Naive B cell (primary cell): ENCODE results near the gene CPAMD8. TPM values are rescaled to one million over a fixed set of nuclear protein-coding genes. Genes with fewer than 3 reads are reported as not detected.

ENCODE experiments used
- ATAC-seq, 2 donors: fragments of 150-1000 bp; cut with Tn5 transposase; 2 replicates each; pipeline ENCODE4 v1.10.0; 2021; ENCODE audit warnings: low read depth in 2 of 2, mild to moderate bottlenecking in 2 of 2, moderate library complexity in 2 of 2
- DNase-seq: peaks from one replicate; pipeline ENCODE4 v3.0.0; 2022
- H3K27ac Mint-ChIP-seq, 6 donors: one replicate each; pipeline ENCODE4 v1.8.0; 2020 to 2022; ENCODE audit warnings: mild to moderate bottlenecking in 6 of 6, mixed read lengths in 6 of 6, moderate library complexity in 5 of 6, inconsistent platforms in 2 of 6
- H3K27me3 Mint-ChIP-seq, 3 donors: one replicate each; pipeline ENCODE4 v1.8.0; 2021 to 2022; ENCODE audit warnings: mixed read lengths in 3 of 3, mild to moderate bottlenecking in 1 of 3
- H3K36me3 Mint-ChIP-seq, 2 donors: one replicate each; pipeline ENCODE4 v1.8.0; 2020 to 2022; ENCODE audit warnings: mixed read lengths in 2 of 2, inconsistent platforms in 1 of 2, mild to moderate bottlenecking in 1 of 2
- H3K4me1 Mint-ChIP-seq, 3 donors: one replicate each; pipeline ENCODE4 v1.8.0; 2020 to 2022; ENCODE audit warnings: mixed read lengths in 3 of 3, inconsistent platforms in 1 of 3, mild to moderate bottlenecking in 1 of 3, moderate library complexity in 1 of 3
- H3K4me3 Mint-ChIP-seq, 8 donors: one replicate each; pipeline ENCODE4 v1.8.0; 2020 to 2022; ENCODE audit warnings: mild to moderate bottlenecking in 8 of 8, mixed read lengths in 8 of 8, moderate library complexity in 8 of 8, inconsistent platforms in 2 of 8
- H3K9me3 Mint-ChIP-seq, 7 donors: one replicate each; pipeline ENCODE4 v1.8.0; 2020 to 2022; ENCODE audit warnings: mixed read lengths in 7 of 7, mild to moderate bottlenecking in 5 of 7, inconsistent platforms in 2 of 7, moderate library complexity in 1 of 7
- polyA plus RNA-seq, 6 donors: library from polyadenylated mRNA; unstranded; fragments of 300-500 nt; fragmentation: Illumina TruSeq; gene quantifications; one replicate each; pipeline ENCODE4 v1.2.3, GENCODE V29; 2021; ENCODE audit warnings: low read depth in 6 of 6

Gene CPAMD8
- polyA plus RNA-seq, 6 donors from 2014 or later = 0.12 to 0.65 (median 0.35) TPM; not detected in 2

DNA sequence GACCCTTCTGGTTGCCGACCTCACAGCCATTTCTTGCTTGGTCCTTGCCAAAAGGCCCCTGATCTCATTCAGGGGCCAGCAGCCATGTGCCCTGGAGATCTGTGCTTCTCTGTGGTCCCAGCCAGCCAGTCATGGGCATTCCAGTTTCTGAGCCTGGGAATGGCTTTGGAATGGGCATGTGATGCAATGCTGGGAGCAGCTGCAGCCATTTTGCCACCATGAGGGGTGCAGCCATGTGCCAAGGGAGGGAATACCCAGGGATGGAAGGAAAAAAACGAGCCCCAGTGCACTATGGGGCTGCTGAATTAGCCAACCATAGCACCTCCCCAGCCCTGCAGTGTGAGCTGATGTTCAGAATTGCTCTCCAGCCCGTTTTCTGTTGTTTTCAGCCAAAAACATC, 111.5 kb downstream of the CPAMD8 start:
- peaks cover 14 to 56% (median 46%) of the 10 kb centered on the region in 7 donors for H3K9me3 Mint-ChIP-seq
- ATAC-seq (no peak), DNase-seq (no peak)
- peaks cover 0 to 41% of the 10 kb centered on the region in 2 donors for H3K36me3 Mint-ChIP-seq
- H3K27me3 Mint-ChIP-seq = peaks cover 7 to 30% (median 10%) of the 10 kb centered on the region in 3 donors
- H3K4me3 Mint-ChIP-seq = no peak overlapping the region
- H3K4me1 Mint-ChIP-seq = no peaks in the 10 kb centered on the region
- no peak overlapping the region for H3K27ac Mint-ChIP-seq

DNA sequence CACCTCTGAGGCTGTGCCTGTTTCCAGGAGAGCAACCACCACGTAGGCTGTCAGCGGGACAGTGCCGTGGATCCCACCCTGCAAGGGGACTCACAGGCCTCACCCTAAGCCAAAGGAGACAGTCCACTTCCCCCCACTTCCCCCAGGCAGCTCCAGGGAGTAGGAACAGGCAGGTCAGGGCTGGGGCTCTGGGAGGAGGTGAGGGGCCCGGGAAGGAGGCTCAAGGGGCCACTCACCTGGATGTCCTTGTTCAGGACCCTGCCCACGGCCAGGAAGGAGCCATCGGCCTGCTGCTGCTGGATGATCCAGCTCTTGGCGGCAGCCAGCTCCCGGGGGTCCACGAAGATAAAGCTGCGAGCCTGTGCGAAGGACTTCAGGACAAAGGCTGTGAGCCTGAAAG, 112.2 kb downstream of the CPAMD8 start:
- Mint-ChIP-seq H3K4me1 (no peaks in the 10 kb centered on the region), H3K27ac (no peak overlapping the region), H3K9me3 (peaks cover 14 to 53% (median 42%) of the 10 kb centered on the region in 7 donors), H3K36me3 (peaks cover 0 to 35% of the 10 kb centered on the region in 2 donors), H3K4me3 (no peak overlapping the region), H3K27me3 (peaks cover 7 to 26% (median 10%) of the 10 kb centered on the region in 3 donors)
- DNase-seq = no peak
- ATAC-seq = no peak

DNA sequence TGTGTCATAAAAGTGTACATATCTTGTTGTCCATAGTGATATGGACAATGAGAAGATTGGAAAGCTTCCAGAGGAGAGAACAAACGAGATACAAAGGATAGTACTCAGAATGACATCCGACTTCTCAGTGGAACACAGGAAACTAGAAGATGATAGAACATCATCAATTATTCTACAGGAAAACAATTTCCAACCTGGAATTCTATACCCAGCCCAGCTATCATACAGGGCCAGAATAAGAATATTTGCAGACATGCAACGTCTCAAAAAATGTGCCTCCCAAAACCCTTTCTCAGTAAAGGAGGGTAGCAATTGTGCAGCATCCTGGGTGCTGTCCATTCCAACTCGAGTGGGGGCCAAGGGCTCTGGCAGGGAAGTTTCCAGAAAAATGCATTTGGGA, 113.8 kb downstream of the CPAMD8 start:
- Mint-ChIP-seq H3K27me3 (peaks cover 5 to 26% (median 7%) of the 10 kb centered on the region in 3 donors), H3K36me3 (peaks cover 0 to 35% of the 10 kb centered on the region in 2 donors), H3K27ac (no peak overlapping the region), H3K4me1 (no peaks in the 10 kb centered on the region), H3K4me3 (no peak overlapping the region), H3K9me3 (peaks cover 12 to 49% (median 40%) of the 10 kb centered on the region in 7 donors)
- DNase-seq = no peak
- no peak for ATAC-seq

DNA sequence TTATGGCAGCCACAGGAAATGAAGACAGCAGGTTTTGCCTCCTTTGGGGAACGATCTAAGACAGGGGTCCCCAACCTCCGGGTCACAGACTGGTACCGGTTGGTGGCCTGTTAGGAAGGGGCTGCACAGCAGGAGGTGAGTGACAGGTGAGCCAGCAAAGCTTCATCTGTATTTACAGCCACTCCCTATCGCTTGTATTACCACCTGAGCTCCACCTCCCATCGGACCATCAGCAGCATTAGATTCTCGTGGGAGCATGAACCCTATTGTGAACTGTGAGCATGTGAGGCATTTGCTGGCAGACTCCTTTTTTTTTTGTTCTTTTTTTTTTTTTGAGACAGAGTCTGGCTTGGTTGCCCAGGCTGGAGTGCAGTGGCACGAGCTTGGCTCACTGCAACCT, 115.6 kb downstream of the CPAMD8 start:
- Mint-ChIP-seq H3K36me3 (peaks cover 0 to 28% of the 10 kb centered on the region in 2 donors), H3K27ac (no peak overlapping the region)

DNA sequence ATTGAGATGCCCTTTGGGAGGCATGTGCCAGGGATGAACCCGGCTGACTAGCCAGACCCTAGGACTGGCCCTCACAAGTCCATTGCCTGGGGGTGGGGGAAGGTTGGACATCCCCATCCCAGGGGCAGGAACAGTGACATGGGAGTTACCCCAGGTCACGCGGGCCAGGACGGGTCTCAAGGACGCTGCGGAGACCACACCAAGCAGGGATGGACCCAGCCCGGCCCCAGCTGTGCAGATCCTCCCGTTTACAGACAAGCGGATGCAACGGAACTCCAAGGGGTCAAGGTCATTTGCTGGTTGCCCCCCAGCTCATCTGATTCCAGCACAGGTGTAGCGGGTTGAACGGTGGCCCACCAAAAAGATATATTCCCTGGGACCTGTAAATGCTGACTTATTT, 117.9 kb downstream of the CPAMD8 start:
- Mint-ChIP-seq H3K27me3 (peaks cover 0 to 9% (median 0%) of the 10 kb centered on the region in 3 donors), H3K4me1 (no peaks in the 10 kb centered on the region), H3K36me3 (peaks cover 0 to 18% of the 10 kb centered on the region in 2 donors), H3K9me3 (peaks cover 10 to 30% (median 24%) of the 10 kb centered on the region in 7 donors), H3K4me3 (no peak overlapping the region), H3K27ac (no peak overlapping the region)
- ATAC-seq = no peak
- DNase-seq = no peak

More for the DNA sequence above, 115.6 kb downstream of the CPAMD8 start:
- Mint-ChIP-seq H3K4me3 (no peak overlapping the region), H3K4me1 (no peaks in the 10 kb centered on the region), H3K27me3 (peaks cover 0 to 16% (median 0%) of the 10 kb centered on the region in 3 donors), H3K9me3 (peaks cover 12 to 48% (median 39%) of the 10 kb centered on the region in 7 donors)
- no peak for ATAC-seq
- DNase-seq = no peak

DNA sequence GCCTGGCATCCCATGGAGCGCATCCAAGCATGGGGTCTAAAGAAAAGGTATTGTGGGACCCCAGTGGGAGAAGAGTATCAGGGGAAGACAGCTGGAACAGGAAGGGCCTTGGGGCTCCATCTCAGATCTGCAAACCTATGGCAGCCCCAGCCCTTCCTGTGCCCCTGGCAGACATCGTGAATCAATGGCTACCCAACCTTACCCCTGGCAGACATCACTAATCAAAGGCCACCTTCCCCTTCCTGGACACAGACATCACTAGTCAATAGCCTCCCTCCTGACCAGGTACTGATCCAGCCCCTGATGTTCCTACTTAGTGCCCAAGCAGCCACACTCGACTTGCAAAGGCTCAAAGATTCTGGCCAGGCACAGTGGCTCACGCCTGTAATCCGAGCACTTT, 122.0 kb downstream of the CPAMD8 start:
- ATAC-seq (no peak), DNase-seq (no peak)
- Mint-ChIP-seq H3K36me3 (no peaks in the 10 kb centered on the region), H3K27me3 (no peaks in the 10 kb centered on the region), H3K4me1 (peaks cover 5 to 10% (median 5%) of the 10 kb centered on the region in 3 donors), H3K9me3 (no peaks in the 10 kb centered on the region), H3K27ac (no peak overlapping the region), H3K4me3 (no peak overlapping the region)

DNA sequence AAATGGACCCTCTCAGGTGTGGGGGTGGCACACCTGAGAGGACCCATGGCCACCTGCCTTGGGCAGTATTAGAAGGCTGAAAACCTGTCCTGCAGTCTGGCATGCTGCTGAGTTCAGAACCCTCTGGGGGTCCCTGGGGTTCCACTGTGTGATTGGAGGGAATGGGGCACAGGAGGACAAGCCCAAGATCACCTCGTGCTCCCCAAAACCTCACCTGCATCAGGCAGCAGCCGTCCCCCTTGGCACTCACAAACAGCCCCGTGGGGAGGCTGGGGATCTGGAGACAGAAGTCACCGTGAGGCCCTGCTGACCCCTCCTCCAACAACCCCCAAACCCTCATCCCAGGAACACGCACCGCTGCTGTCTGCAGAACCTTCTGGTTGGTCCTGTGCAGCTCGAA, 123.3 kb downstream of the CPAMD8 start:
- DNase-seq (no peak), ATAC-seq (no peak)
- H3K36me3 Mint-ChIP-seq = no peaks in the 10 kb centered on the region
- H3K27ac Mint-ChIP-seq = no peak overlapping the region
- peaks cover 0 to 5% (median 3%) of the 10 kb centered on the region in 3 donors for H3K27me3 Mint-ChIP-seq
- H3K9me3 Mint-ChIP-seq = no peaks in the 10 kb centered on the region
- peaks cover 10 to 18% (median 17%) of the 10 kb centered on the region in 3 donors for H3K4me1 Mint-ChIP-seq
- no peak overlapping the region for H3K4me3 Mint-ChIP-seq

DNA sequence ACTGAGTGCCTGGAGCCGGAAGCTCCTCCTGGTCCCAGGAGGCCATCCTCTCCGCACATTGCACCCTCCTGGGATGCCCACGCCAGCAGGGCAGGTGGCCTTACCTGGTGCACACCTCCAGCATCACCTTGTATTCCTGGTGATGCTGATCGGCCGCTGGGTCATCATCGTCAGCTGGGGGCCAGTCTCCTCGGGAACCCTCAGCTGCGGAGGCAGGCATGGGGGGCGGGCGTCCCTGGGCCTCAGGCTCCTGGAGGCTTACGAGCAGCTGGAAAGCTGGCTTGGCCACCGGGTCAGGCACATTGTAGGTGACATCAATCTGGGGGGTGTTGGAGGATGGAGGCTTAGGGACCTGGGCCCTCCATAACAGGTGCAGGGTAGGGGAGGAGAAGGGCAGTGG, 124.1 kb downstream of the CPAMD8 start:
- H3K27ac Mint-ChIP-seq = no peak overlapping the region
- DNase-seq (no peak), ATAC-seq (no peak)
- H3K27me3 Mint-ChIP-seq = peaks cover 0 to 6% (median 5%) of the 10 kb centered on the region in 3 donors
- H3K4me3 Mint-ChIP-seq = no peak overlapping the region
- peaks cover 12 to 22% (median 22%) of the 10 kb centered on the region in 3 donors for H3K4me1 Mint-ChIP-seq
- H3K36me3 Mint-ChIP-seq = no peaks in the 10 kb centered on the region
- no peaks in the 10 kb centered on the region for H3K9me3 Mint-ChIP-seq

DNA sequence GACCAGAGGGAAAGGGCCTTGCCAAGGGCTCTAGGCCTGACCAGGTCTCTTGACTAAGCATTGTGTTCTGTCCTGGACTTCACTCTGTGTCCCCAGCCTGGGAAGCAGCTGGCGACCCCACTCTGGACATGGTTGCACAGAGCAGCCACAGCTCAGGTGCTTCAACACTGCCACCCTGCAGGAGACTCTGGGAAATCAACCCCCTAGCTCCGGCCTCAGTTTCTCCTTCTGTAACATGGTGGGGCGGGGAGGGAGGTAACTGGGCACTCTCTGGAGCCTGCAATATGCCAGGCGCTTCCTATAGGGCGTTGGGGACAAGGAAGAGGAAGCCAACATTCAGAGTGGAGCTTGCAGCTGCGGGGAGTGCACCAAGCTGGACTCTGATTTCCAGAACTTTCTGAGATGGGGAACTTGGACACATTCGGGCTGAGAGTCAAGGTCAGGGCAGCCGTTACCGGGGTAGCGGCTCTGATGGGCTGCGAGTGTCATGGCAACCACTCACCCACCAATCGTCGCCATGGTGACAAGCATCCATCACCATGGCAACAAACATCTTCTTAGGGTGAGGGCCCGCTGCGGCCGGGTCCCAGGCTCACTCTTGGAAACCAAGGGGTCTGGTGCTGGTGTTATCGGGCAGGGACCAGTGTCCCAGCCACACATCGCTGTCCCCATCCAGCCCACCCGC, 125.0 kb downstream of the CPAMD8 start:
- H3K9me3 Mint-ChIP-seq = no peaks in the 10 kb centered on the region
- no peak for DNase-seq
- H3K27me3 Mint-ChIP-seq = peaks cover 0 to 6% (median 5%) of the 10 kb centered on the region in 3 donors
- H3K36me3 Mint-ChIP-seq = no peaks in the 10 kb centered on the region
- no peak overlapping the region for H3K4me3 Mint-ChIP-seq
- no peak overlapping the region for H3K27ac Mint-ChIP-seq
- H3K4me1 Mint-ChIP-seq = peaks cover 12 to 24% (median 22%) of the 10 kb centered on the region in 3 donors
- ATAC-seq = no peak

DNA sequence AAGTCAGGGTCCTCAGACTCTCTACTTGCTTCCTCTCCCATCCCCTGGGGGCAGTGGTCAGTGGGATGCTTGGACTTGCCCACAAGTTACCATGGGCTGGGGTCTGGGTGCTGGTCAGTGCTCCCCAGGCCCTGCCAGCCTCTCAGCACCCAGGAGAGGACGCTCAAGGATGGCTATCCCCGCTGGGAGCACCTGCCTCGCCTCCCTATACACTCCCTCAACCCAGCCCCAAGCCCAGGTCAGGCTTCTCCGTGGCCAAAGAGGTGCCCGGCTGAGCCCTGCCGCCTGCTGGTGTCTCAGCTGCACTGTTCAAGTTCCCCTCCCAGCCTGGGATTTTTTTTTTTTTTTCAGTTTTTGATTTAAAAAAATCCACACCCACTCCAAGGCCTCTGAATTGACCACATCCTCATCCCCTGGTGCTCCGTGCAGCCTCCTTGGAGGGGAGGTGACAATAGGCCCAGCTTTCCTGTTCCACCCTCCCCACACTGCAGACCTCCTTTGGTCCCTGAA, 127.0 kb downstream of the CPAMD8 start:
- ATAC-seq (peak; percentile 22 to 26), DNase-seq (no peak)
- no peaks in the 10 kb centered on the region for H3K9me3 Mint-ChIP-seq
- peak overlapping the region in 6 of 8 donors; percentile 6 to 84 (median 54) for H3K4me3 Mint-ChIP-seq
- peaks cover 15 to 36% (median 33%) of the 10 kb centered on the region in 3 donors for H3K4me1 Mint-ChIP-seq
- peak overlapping the region in 1 of 6 donors; percentile 3 for H3K27ac Mint-ChIP-seq
- no peaks in the 10 kb centered on the region for H3K36me3 Mint-ChIP-seq
- H3K27me3 Mint-ChIP-seq = peaks cover 0 to 18% (median 5%) of the 10 kb centered on the region in 3 donors

DNA sequence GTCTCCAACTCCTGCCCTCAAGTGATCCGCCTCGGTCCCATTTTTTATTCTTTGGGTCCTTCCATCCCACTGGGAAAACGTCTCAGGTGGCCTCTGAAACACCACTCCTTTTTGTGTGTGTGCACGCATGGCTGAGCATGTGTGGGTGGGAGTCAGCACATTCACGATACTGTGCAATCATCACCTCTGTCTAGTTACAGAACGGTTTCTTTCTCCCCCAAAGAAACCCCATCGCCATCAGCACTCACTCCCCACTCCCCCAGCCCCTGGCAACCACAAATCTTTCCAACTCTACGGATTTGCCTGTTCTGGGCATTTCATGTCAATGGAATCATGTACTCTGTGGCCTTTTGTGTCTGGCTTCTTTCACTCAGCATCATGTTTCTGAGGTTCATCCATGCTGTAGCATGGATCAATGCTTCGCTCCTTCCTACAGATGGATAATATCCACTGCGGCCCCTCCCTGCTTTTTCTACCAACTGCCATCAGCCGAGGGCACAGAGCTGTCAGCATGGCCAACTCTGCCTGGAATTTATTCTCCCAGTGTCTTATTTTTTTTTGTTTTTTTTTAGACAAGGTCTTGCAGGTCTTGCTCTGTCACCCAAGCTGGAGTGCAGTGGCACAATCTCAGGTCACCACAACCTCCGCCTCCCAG, 128.1 kb downstream of the CPAMD8 start:
- no peaks in the 10 kb centered on the region for H3K9me3 Mint-ChIP-seq
- peak overlapping the region; percentile 68 to 94 (median 84) for H3K4me3 Mint-ChIP-seq
- ATAC-seq (no peak), DNase-seq (no peak)
- peak overlapping the region in 5 of 6 donors; percentile 3 to 85 (median 71) for H3K27ac Mint-ChIP-seq
- H3K4me1 Mint-ChIP-seq = peaks cover 25 to 48% (median 44%) of the 10 kb centered on the region in 3 donors
- no peaks in the 10 kb centered on the region for H3K36me3 Mint-ChIP-seq
- H3K27me3 Mint-ChIP-seq = peaks cover 0 to 20% (median 5%) of the 10 kb centered on the region in 3 donors

DNA sequence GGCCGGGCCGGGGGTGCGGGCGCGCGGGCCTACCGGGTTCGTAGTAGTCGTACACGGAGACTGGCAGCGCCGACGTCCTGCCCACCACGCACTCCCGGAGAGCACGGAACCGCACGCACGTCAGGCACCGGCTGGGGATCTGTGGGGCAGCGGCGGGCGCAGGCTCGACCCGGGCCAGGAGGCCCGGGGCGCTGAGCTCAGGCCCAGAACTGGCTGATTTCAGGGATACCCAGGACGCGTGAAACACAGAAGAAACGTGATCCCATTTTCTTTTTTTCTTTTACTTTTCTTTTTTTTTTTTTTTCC, 128.8 kb downstream of the CPAMD8 start:
- DNase-seq = peak; percentile 17
- no peaks in the 10 kb centered on the region for H3K9me3 Mint-ChIP-seq
- H3K4me3 Mint-ChIP-seq = peak overlapping the region; percentile 68 to 94 (median 84)
- H3K36me3 Mint-ChIP-seq = no peaks in the 10 kb centered on the region
- H3K4me1 Mint-ChIP-seq = peaks cover 29 to 54% (median 51%) of the 10 kb centered on the region in 3 donors
- peak overlapping the region in 3 of 6 donors; percentile 70 to 74 (median 70) for H3K27ac Mint-ChIP-seq
- peak in 1 of 2 donors; percentile 15 for ATAC-seq
- peaks cover 0 to 20% (median 5%) of the 10 kb centered on the region in 3 donors for H3K27me3 Mint-ChIP-seq

DNA sequence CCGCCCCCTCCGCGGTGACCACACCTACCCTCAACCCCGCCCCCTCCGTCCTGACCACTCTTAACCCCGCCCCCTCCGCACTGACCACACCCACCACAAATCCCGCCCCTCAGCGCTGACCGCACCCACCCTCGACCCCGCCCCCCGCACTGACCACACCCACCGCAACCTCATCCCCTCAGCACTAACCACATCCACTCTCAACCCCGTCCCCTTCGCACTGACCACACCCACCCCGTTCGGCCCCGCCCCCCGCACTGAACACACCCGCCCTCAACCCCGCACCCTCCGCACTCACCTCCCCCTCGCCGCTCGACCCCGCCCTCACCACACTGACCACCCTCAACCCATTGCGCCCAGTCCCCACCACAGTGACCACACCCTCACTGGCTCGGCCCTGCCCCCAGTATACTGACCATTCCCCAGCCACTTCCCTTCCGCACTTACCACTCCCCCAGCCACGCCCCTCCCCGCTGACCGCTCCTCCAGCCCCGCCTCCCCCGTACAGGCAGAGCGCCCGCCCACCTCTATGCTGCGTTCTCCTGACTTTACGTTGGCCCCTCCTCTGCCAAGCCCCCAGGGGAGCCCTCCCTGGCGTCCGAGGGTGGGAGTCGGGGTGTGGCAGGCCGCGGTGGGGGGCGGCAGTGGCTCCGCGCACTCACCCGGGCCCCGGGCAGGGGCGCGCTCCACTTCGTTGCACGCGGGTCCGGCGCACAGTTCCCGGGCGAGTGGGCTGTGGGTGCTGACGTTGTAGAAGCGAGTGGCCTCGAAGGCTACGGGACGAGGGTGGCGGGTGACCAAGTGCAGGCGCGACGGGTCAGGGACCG, 129.4 kb downstream of the CPAMD8 start:
- peaks cover 29 to 60% (median 57%) of the 10 kb centered on the region in 3 donors for H3K4me1 Mint-ChIP-seq
- no peaks in the 10 kb centered on the region for H3K36me3 Mint-ChIP-seq
- peaks cover 0 to 20% (median 5%) of the 10 kb centered on the region in 3 donors for H3K27me3 Mint-ChIP-seq
- ATAC-seq (peak; percentile 57 to 63), DNase-seq (peak; percentile 39)
- H3K4me3 Mint-ChIP-seq = peak overlapping the region; percentile 70 to 94 (median 84)
- no peaks in the 10 kb centered on the region for H3K9me3 Mint-ChIP-seq
- peak overlapping the region in 3 of 6 donors; percentile 16 to 70 (median 19) for H3K27ac Mint-ChIP-seq
